Natural killer cell treated with Interleukin-12 subunit alpha and Interleukin-12 subunit beta and Interleukin-15 and Interleukin-18, amount 100 ng/mL, for 72 hours (primary cell): ENCODE measurements around the gene PPP1R12B. TPM values are rescaled to one million over a fixed set of nuclear protein-coding genes. Genes with fewer than 3 reads are reported as not detected.
"Not testable (repeated sequence)": the region's sequence is repeated elsewhere in the genome, so short reads cannot be mapped to it uniquely, and the experiment has no call there.

Experiments
- ATAC-seq, 2 donors: fragments of 150-1000 bp; cut with Tn5 transposase in 1 of 2; sonication (Bioruptor Pico), chemical (Tn5 transposase) in 1 of 2; 2 replicates each; pipeline ENCODE4 v1.10.0; 2021
- DNase-seq: peaks from one replicate; pipeline ENCODE4 v3.0.0; 2022; ENCODE audit warnings: low spot score
- H3K27ac Mint-ChIP-seq, 2 donors: 1 replicate in 1 of 2; 2 replicates in 1 of 2; pipeline ENCODE4 v1.8.0; 2022; ENCODE audit warnings: mixed read lengths in 2 of 2, mild to moderate bottlenecking in 1 of 2, moderate library complexity in 1 of 2
- H3K27me3 Mint-ChIP-seq, 2 donors: 1 replicate in 1 of 2; 2 replicates in 1 of 2; pipeline ENCODE4 v1.8.0; 2022; ENCODE audit warnings: mixed read lengths in 2 of 2
- H3K36me3 Mint-ChIP-seq: one replicate; pipeline ENCODE4 v1.8.0; 2022; ENCODE audit warnings: mixed read lengths
- H3K4me1 Mint-ChIP-seq, 2 donors: 1 replicate in 1 of 2; 2 replicates in 1 of 2; pipeline ENCODE4 v1.8.0; 2022; ENCODE audit warnings: low read depth in 2 of 2, mixed read lengths in 2 of 2, mild to moderate bottlenecking in 1 of 2
- H3K4me3 Mint-ChIP-seq: one replicate; pipeline ENCODE4 v1.8.0; 2022; ENCODE audit warnings: mixed read lengths
- H3K9me3 Mint-ChIP-seq: 2 replicates; pipeline ENCODE4 v1.8.0; 2022; ENCODE audit warnings: mixed read lengths
- total RNA-seq, 2 donors: library from RNA; stranded (reverse); gene quantifications; one replicate each; pipeline ENCODE4 v1.2.3, GENCODE V29; 2022

PPP1R12B gene
- total RNA-seq, 2 donors from 2014 or later, result 27.1 to 51.8 TPM

DNA sequence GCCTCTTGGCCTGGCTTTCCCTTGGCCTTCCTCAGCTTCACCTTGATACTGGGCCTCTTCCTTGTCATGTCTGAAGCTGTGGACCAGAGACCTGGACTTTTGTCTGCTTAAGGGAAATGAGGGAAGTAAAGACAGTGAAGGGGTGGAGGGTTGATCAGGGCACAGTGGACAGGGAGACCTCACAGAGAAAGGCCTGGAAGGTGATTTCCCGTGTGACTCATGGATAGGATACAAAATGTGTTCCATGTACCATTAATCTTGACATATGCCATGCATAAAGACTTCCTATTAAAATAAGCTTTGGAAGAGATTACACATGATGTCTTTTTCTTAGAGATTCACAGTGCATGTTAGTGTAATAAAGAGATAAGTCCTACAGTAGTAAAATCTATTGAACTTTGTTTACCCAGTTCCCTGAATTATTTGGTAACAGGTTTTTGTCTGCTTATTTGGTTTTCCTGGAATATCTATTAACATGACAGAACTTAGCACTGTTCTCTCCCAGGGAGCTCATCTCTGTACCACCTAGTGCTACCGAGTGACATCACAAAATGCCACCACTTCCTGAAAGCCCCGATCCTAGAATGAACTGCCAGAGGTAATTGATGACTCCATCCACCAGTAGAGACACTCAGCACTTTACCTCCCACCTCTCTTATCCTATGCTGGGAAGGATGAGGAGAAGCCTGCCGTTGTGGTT lies 29.0 kb upstream of the PPP1R12B start:
- no peaks in the 10 kb centered on the region for H3K9me3 Mint-ChIP-seq
- H3K27me3 Mint-ChIP-seq, result no peaks in the 10 kb centered on the region
- H3K36me3 Mint-ChIP-seq, result no peaks in the 10 kb centered on the region
- peaks cover 11 to 16% of the 10 kb centered on the region in 2 donors for H3K4me1 Mint-ChIP-seq
- peak overlapping the region; percentile 21 for H3K4me3 Mint-ChIP-seq
- DNase-seq (no peak), ATAC-seq (peak in 1 of 2 donors; percentile 77)
- H3K27ac Mint-ChIP-seq, result peak overlapping the region; percentile 56 to 61

DNA sequence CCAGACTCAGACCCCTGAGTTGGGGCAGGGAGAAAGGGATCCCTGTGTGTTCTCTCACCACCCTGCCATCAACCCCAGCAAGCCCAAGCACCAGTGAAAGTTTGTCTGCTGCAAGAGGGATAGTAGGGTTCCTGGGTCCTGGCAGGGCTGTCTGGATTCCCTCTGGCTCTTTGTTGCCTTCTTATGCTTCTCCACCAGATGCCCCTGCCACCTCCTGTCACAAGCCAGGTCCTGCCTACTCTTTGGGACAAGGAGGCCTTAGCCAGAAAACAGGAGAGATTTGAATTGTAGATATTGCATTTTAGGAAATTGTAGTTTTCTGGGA lies 28.5 kb upstream of the PPP1R12B start:
- Mint-ChIP-seq H3K4me3 (peak overlapping the region; percentile 21), H3K27me3 (no peaks in the 10 kb centered on the region)

DNA sequence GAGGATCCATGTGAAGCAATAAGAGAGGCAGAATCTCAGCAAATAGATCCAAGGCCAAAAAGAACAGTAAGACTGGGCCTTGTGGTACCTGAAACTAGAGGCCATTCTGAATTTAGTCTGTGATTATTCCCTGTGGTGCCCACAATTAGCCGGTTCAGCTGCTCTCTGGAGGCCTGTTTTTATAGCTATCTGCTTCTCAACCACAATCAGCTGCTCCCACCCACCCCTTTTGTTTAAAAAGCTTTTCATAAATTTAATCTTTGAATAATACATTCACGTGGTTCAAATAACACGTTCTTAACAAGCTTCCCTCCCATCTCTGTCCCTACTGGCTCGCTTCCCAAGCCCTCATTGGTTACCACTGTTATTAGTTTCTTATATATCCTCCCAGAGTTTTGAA lies 24.8 kb upstream of the PPP1R12B start:
- Mint-ChIP-seq H3K4me3 (no peak overlapping the region), H3K36me3 (no peaks in the 10 kb centered on the region), H3K27ac (peak overlapping the region in 1 of 2 donors; percentile 75), H3K4me1 (peaks cover 7 to 16% of the 10 kb centered on the region in 2 donors), H3K9me3 (no peaks in the 10 kb centered on the region), H3K27me3 (no peaks in the 10 kb centered on the region)
- ATAC-seq (no peak), DNase-seq (no peak)

More for the DNA sequence above, 28.5 kb upstream of the PPP1R12B start:
- H3K4me1 Mint-ChIP-seq, result peaks cover 11 to 16% of the 10 kb centered on the region in 2 donors
- DNase-seq (no peak), ATAC-seq (no peak)
- no peaks in the 10 kb centered on the region for H3K36me3 Mint-ChIP-seq
- peak overlapping the region; percentile 56 to 61 for H3K27ac Mint-ChIP-seq
- no peaks in the 10 kb centered on the region for H3K9me3 Mint-ChIP-seq

DNA sequence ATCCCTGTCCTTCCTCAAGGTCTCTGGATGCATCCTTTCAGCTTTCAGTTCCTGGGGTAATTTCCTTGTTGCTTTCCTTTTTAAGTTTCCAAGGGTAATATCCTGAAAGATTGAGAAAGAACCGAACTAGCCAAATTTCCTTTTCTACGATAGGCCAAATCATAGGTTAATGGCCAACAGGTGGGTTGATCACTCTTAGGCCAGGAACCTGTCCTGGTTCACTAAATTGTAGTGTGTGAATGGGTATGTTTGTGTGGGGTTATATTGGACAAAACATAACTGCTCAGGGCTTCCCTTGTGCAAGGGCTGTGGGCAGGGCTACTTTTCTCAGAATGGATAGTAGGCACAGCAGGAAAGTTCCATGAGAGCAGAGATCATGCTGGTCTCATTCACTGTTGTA lies 23.9 kb upstream of the PPP1R12B start:
- no peak overlapping the region for H3K4me3 Mint-ChIP-seq
- no peaks in the 10 kb centered on the region for H3K36me3 Mint-ChIP-seq
- ATAC-seq (no peak), DNase-seq (no peak)
- no peak overlapping the region for H3K27ac Mint-ChIP-seq
- no peaks in the 10 kb centered on the region for H3K27me3 Mint-ChIP-seq
- H3K9me3 Mint-ChIP-seq, result no peaks in the 10 kb centered on the region
- peaks cover 3 to 9% of the 10 kb centered on the region in 2 donors for H3K4me1 Mint-ChIP-seq

- no peaks in the 10 kb centered on the region for H3K27me3 Mint-ChIP-seq
- no peaks in the 10 kb centered on the region for H3K9me3 Mint-ChIP-seq
- peaks cover 12% of the 10 kb centered on the region for H3K36me3 Mint-ChIP-seq
- H3K4me3 Mint-ChIP-seq, result no peak overlapping the region
- ATAC-seq, result no peak
- no peak for DNase-seq
- no peak overlapping the region for H3K27ac Mint-ChIP-seq
- no peaks in the 10 kb centered on the region for H3K4me1 Mint-ChIP-seq
Observed at GRCh38 chr1:202329891-202330290, 18.6 kb upstream of the PPP1R12B start.

DNA sequence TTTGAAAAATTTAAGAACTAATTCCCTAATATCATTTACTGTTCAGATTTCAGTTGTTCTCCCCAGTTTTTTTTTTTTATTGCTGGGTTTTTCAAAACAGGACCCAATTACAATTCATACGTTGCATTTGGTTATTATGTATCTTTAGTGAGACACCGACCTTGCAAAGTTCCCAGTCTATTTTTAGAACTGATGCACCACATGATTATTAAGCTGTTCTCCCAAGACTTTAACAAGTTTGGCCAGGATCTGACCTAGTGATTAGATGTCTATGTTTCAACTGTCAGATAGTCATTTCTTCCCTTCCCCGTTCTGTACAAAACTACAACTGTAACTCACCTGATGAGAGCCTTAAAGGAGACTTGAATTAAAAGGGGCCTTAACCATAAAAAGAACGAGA lies 14.6 kb upstream of the PPP1R12B start:
- Mint-ChIP-seq H3K9me3 (no peaks in the 10 kb centered on the region), H3K27ac (no peak overlapping the region), H3K4me3 (no peak overlapping the region), H3K4me1 (no peaks in the 10 kb centered on the region), H3K27me3 (no peaks in the 10 kb centered on the region), H3K36me3 (peaks cover 12% of the 10 kb centered on the region)
- ATAC-seq (no peak), DNase-seq (no peak)

DNA sequence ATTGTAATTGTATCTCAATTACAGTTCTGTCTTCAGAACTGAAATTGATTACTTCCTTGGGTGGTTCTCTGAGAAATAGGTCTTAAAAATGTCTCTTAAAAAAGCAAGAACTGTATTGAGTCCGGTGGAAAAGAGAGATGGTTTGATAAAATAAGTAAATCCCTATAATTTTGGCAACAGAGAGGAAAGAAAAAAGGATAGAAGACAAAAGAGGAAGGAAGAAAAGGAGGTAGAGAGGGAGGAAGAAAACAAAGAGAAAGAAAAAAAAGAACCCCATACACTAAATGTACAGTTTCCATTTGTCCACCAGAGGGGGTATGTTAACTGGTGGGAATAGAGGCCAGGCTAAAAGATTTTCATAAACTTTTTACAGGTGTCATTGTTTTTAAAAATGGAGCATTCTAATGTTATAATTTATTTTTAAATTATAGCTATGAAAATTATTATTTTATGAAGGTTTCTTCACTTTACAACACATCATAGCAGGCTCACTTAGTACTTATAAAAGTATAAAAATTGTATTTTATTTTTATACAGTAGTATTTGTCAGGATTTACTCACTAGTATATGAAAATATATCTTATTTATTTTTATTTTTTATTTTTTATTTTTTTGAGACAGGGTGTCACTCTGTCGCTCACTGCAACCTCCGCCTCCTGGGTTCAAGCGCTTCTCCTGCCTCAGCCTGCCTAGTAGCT lies 4.7 kb upstream of the PPP1R12B start:
- no peaks in the 10 kb centered on the region for H3K9me3 Mint-ChIP-seq
- peak overlapping the region; percentile 46 for H3K4me3 Mint-ChIP-seq
- no peak overlapping the region for H3K27ac Mint-ChIP-seq
- no peaks in the 10 kb centered on the region for H3K27me3 Mint-ChIP-seq
- no peak for ATAC-seq
- peaks cover 26 to 34% of the 10 kb centered on the region in 2 donors for H3K4me1 Mint-ChIP-seq
- H3K36me3 Mint-ChIP-seq, result no peaks in the 10 kb centered on the region
- peak; percentile 67 for DNase-seq

DNA sequence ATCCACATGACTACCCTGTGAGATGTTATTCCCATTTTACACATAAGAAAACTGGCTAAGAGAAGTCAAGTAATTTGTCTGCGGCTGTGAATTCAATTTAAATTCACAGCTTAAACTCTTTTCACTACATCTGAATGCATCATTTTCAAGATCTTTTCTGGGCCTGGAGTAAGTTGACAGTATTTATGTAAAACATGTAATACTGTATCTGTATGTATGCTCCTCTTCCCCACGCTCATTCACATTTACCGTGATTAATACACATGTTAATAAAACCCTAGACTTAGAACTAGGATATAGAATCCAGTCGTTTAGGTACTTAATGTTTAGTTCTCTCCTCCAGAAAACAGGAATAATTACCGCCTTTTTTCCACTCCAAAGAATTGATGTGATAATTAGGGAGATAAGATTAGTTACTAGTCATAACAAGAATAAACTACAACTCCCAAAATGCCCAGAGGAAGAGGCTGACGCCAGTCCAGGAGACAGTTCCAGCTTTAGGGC lies 442 bp upstream of the PPP1R12B start:
- ATAC-seq (no peak), DNase-seq (no peak)
- no peaks in the 10 kb centered on the region for H3K36me3 Mint-ChIP-seq
- peak overlapping the region; percentile 94 for H3K4me3 Mint-ChIP-seq
- H3K4me1 Mint-ChIP-seq, result peaks cover 27 to 35% of the 10 kb centered on the region in 2 donors
- H3K27me3 Mint-ChIP-seq, result no peaks in the 10 kb centered on the region
- peak overlapping the region; percentile 85 to 94 for H3K27ac Mint-ChIP-seq
- no peaks in the 10 kb centered on the region for H3K9me3 Mint-ChIP-seq

DNA sequence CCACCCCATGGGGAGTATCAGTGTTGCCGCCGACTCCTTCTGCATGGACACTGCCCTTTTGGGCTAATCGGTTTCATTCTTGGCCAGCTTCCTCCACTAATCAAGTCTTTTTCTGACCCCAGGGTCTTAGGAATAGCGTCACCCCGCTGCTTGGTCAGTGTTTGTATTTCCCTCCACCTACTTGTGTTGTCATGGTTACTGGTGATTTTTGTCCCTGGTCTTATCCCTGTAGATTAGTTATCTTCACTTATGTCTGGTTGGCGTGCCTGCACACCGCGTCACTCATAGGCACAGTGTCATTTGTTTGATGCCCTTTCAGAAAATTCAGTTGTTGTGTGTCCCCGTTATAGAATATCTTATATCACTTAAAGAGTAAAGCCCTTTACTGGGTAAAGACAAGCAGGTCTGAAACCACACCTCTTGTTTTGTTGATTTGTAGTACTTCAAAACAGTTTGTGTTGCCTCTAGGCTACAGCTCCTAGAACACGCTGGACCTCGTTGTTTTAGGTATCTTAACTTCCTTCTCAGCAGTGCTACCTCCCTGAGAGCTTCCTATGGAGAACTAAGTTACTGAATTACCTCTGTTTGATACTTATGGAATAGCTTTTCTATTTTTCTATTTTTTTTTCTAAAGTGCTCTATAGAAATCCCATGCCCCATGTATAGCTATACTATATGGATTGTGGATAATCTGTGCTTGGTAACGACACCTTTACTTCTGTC lies 868 bp downstream of the PPP1R12B start:
- no peak for ATAC-seq
- Mint-ChIP-seq H3K4me3 (peak overlapping the region; percentile 94), H3K9me3 (no peaks in the 10 kb centered on the region), H3K36me3 (no peaks in the 10 kb centered on the region), H3K27ac (peak overlapping the region; percentile 85 to 94), H3K27me3 (no peaks in the 10 kb centered on the region), H3K4me1 (peaks cover 29 to 35% of the 10 kb centered on the region in 2 donors)
- no peak for DNase-seq

DNA sequence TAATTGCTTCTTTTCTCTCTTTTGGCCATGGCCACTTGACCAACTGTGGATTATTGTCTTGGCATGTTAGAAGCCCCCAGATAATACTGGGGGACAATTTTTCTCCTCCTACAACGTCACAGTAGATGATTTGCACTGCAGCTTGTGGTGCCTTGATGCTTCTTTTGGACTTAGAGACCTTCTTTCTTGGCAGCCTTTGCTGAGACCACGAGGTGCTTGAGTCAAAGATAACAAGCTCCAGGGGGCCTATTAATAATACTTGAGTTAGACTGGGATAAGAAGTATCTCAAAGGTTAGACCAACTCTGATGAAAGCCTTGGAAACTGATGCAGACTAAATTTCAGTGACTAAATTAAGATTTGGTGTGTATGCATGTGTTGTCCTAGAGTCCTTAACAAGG lies 3.2 kb downstream of the PPP1R12B start:
- no peak for ATAC-seq
- no peak overlapping the region for H3K4me3 Mint-ChIP-seq
- no peaks in the 10 kb centered on the region for H3K36me3 Mint-ChIP-seq
- peaks cover 33 to 35% of the 10 kb centered on the region in 2 donors for H3K4me1 Mint-ChIP-seq
- no peaks in the 10 kb centered on the region for H3K27me3 Mint-ChIP-seq
- H3K27ac Mint-ChIP-seq, result no peak overlapping the region
- DNase-seq, result no peak
- H3K9me3 Mint-ChIP-seq, result no peaks in the 10 kb centered on the region

DNA sequence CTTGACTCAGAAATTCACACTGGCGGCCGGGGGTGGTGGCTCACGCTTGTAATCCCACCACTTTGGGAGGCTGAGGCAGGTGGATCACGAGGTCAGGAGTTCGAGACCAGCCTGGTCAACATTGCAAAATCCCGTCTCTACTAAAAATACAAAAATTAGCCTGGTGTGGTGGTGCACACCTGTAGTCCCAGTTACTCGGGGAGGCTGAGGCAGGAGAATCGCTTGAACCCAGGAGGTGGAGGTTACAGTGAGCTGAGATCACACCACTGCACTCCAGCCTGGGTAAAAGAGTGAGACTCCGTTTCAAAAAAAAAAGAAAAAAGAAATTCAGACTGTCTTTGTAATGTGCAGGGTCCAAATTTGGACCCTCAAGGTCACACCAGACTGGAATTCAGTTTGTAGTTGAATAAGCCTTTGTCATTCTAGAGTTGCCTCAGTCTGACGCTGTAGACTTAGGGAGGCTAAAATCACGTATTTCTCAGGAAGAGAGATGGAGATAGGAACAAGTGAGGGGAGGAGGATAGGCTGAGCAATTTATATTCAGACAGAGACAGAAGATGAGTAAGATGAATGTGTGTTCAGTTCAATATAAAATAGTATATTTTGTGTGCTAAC lies 4.2 kb downstream of the PPP1R12B start:
- DNase-seq, H3K4me3 Mint-ChIP-seq, ATAC-seq, H3K27ac Mint-ChIP-seq, H3K27me3 Mint-ChIP-seq, H3K9me3 Mint-ChIP-seq, H3K36me3 Mint-ChIP-seq: not testable (repeated sequence)
- peaks cover 31 to 32% of the 10 kb centered on the region in 2 donors for H3K4me1 Mint-ChIP-seq

DNA sequence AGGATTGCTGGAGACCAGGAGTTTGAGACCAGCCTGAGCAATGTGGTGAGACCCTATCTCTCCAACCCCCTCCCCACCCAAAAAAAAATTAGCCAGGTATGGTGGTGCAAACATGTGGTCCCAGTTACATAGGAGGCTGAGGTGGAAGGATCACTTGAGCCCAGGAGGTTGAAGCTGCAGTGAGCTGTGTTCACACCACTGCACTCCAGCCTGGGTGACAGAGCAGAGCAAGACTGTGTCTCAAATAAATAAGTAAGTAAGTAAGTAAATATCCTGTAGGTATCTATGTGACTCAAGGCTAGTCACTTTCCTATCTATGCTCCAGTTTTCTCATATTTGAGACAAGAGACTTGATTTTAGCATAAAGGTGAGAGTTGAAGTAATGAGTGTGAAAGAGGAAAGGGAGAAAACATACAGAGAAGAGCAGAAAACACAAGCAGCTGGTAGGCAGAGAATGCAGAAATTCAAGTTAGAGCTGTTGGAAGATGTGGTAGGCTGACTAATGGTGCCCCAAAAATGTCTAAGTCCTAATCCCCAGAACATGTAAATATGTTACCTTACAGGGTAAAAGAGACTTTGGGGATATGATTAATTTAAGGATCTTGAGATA lies 7.5 kb downstream of the PPP1R12B start:
- DNase-seq (no peak), ATAC-seq (no peak)
- H3K27me3 Mint-ChIP-seq, result no peaks in the 10 kb centered on the region
- no peaks in the 10 kb centered on the region for H3K36me3 Mint-ChIP-seq
- H3K4me1 Mint-ChIP-seq, result peaks cover 9 to 13% of the 10 kb centered on the region in 2 donors
- no peak overlapping the region for H3K4me3 Mint-ChIP-seq
- no peaks in the 10 kb centered on the region for H3K9me3 Mint-ChIP-seq
- H3K27ac Mint-ChIP-seq, result no peak overlapping the region

- Mint-ChIP-seq H3K4me1 (peaks cover 9 to 17% of the 10 kb centered on the region in 2 donors), H3K4me3 (no peak overlapping the region), H3K27me3 (no peaks in the 10 kb centered on the region), H3K27ac (no peak overlapping the region), H3K9me3 (no peaks in the 10 kb centered on the region), H3K36me3 (no peaks in the 10 kb centered on the region)
- no peak for DNase-seq
- ATAC-seq, result no peak
Observed at GRCh38 chr1:202357506-202357905, 9.0 kb downstream of the PPP1R12B start.
